K562 (cell line): ENCODE measurements around the gene ADAMTS6. TPM values are rescaled to one million over a fixed set of nuclear protein-coding genes. Genes with fewer than 3 reads are reported as not detected.

ENCODE experiments used
- CTBP1 ChIP-seq: fragments of 450-650 bp; IDR thresholded peaks from 2 replicates; pipeline ENCODE4 v1.6.1; 2016; ENCODE audit warnings: borderline replicate concordance
- E2F8 ChIP-seq: fragments of 450-650 bp; IDR thresholded peaks from 2 replicates; pipeline ENCODE4 v1.7.1; 2018; ENCODE audit warnings: mild to moderate bottlenecking, low read depth; ENCODE audit not compliant: partially characterized antibody
- ETS2 ChIP-seq: IDR thresholded peaks from 2 replicates; pipeline ENCODE4 v1.6.1; 2016; ENCODE audit warnings: borderline replicate concordance, missing genetic modification characterization, mild to moderate bottlenecking, moderate library complexity, missing compliant biosample characterization; ENCODE audit not compliant: poor library complexity, severe bottlenecking
- MCM5 ChIP-seq: fragments of 450-650 bp; IDR thresholded peaks from 2 replicates; pipeline ENCODE4 v1.6.1; 2016; ENCODE audit warnings: low read depth
- NELFE ChIP-seq: IDR thresholded peaks from 2 replicates; pipeline ENCODE4 v1.6.1; 2011; ENCODE audit warnings: mild to moderate bottlenecking; ENCODE audit not compliant: insufficient read depth, insufficient read length
- NRF1 ChIP-seq, 2 experiments: fragments of 450-650 bp; IDR thresholded peaks in 1 of 2; conservative IDR thresholded peaks in 1 of 2; 2 replicates each; pipeline ENCODE4 v1.6.1; 2014; ENCODE audit warnings: mild to moderate bottlenecking in 2 of 2
- SFPQ ChIP-seq: fragments of 200-400 bp; formaldehyde crosslinking; IDR thresholded peaks from 2 replicates; pipeline ENCODE4 v1.6.1; 2017; ENCODE audit warnings: mild to moderate bottlenecking, low read depth, low read length, moderate library complexity
- SP2 ChIP-seq: IDR thresholded peaks from 2 replicates; pipeline ENCODE4 v1.6.1; 2011; ENCODE audit warnings: mild to moderate bottlenecking, low read depth, low read length, moderate library complexity; ENCODE audit not compliant: poor library complexity, severe bottlenecking; ENCODE audit errors: extremely low read depth
- TFAP4 ChIP-seq: sonication (generic); formaldehyde crosslinking; IDR thresholded peaks from 2 replicates; pipeline ENCODE4 v1.8.0; 2022; ENCODE audit warnings: missing genetic modification reagents, mild to moderate bottlenecking, moderate library complexity, borderline replicate concordance
- TGIF2 ChIP-seq: sonication (generic); formaldehyde crosslinking; IDR thresholded peaks from 2 replicates; pipeline ENCODE4 v1.8.1; 2022; ENCODE audit warnings: mild to moderate bottlenecking, missing genetic modification reagents, moderate library complexity
- ZBTB49 ChIP-seq: sonication (generic); formaldehyde crosslinking; IDR thresholded peaks from 2 replicates; pipeline ENCODE4 v1.8.0; 2022; ENCODE audit warnings: missing genetic modification reagents, mild to moderate bottlenecking, borderline replicate concordance
- ZNF717 ChIP-seq: fragments of 250-450 bp; sonication (Bioruptor Pico); IDR thresholded peaks from 2 replicates; pipeline ENCODE4 v1.5.0; 2021
- ZNF76 ChIP-seq: fragments of 250-450 bp; sonication (Bioruptor Pico); IDR thresholded peaks from 2 replicates; pipeline ENCODE4 v1.4.0; 2020; ENCODE audit warnings: mild to moderate bottlenecking, moderate library complexity, borderline replicate concordance
- polyA plus RNA-seq, 8 experiments: library from polyadenylated mRNA; depleted of rRNA in 4 of 8; stranded (reverse) in 5 of 8; unstranded in 3 of 8; fragments of >200 nt; fragmentation: Nextera tagmentation in 2 of 8; fragmentation: Illumina TruSeq in 1 of 8; extraction: Ambion mirVana in 2 of 8; extraction: Trizol in 1 of 8; gene quantifications; 2 replicates each; pipeline versions ENCODE4 v1.2.1 to v1.2.3, GENCODE V29; 2011 to 2014; ENCODE audit warnings: inconsistent platforms in 1 of 8, missing spikeins in 1 of 8
- total RNA-seq, 7 experiments: library from RNA; depleted of rRNA in 6 of 7; stranded (reverse); fragments of >200 nt in 6 of 7; fragmentation: Illumina TruSeq in 2 of 7; extraction: Trizol in 2 of 7; gene quantifications; 2 replicates each; pipeline versions ENCODE4 v1.2.1 to v1.2.3, GENCODE V29; 2011 to 2021; ENCODE audit warnings: low replicate concordance in 1 of 7
- TF ChIP-seq, protein P1 (sequence below): fragments of 450-650 bp; IDR thresholded peaks from 2 replicates; pipeline ENCODE4 v1.6.1; 2017; ENCODE audit warnings: antibody characterized with exemption, mild to moderate bottlenecking

ADAMTS6 gene
- total and polyA plus RNA-seq, 9 of the 15 experiments (the other 6 are each of a cell fraction or from before 2014, with no cell fraction given), result 0.57 to 5.3 (median 1.5) TPM

DNA sequence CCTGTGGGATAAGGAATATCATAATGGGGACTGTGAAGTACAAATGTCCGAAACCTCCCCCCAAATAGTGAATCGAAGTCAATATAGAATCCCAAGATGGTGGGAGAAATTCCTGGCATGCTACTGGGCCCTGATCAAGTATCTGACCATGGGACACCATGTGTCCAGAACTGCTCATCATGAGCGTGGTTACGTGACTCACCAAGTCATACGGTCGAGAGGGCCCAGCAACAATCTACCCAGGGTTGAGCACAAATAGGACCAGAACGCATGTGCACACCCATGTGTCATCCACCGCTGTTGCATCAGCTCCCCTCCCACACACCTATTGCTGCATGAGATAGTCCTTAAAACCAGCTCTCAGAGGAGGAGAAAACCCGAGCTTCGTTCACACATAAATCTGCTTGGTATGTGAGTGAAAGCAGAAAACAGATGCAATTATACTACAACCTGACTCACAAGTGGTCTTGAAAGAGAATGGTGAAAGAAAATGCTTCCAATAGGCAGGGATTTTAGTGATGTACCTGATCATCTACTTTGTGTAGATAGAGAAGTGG is 359.8 kb downstream of the ADAMTS6 start (continued):
- TF ChIP-seq TFAP4 (CRISPR knock-in tag) (peak; percentile 68; the same call in 1 of the 2 replicates), ETS2 (tag) (no peak), E2F8 (no peak), ZNF717 (CRISPR knock-in tag) (no peak), NRF1 (conservative IDR thresholded peaks at IDR 0.05 in 1 of 2, IDR thresholded peaks at IDR 0.05 in 1 of 2) (peak; percentile 70 to 77), SP2 (no peak), NELFE (no peak), TGIF2 (CRISPR knock-in tag) (peak; percentile 71; the same call in 1 of the 2 replicates), MCM5 (no peak), ZNF76 (CRISPR knock-in tag) (no peak), SFPQ (no peak), ZBTB49 (0 out of 2 replicates have a peak, but pooled peaks have one; percentile 57), CTBP1 (0 out of 2 replicates have a peak, but pooled peaks have one; percentile 47)
- TF ChIP-seq, protein P1, sequence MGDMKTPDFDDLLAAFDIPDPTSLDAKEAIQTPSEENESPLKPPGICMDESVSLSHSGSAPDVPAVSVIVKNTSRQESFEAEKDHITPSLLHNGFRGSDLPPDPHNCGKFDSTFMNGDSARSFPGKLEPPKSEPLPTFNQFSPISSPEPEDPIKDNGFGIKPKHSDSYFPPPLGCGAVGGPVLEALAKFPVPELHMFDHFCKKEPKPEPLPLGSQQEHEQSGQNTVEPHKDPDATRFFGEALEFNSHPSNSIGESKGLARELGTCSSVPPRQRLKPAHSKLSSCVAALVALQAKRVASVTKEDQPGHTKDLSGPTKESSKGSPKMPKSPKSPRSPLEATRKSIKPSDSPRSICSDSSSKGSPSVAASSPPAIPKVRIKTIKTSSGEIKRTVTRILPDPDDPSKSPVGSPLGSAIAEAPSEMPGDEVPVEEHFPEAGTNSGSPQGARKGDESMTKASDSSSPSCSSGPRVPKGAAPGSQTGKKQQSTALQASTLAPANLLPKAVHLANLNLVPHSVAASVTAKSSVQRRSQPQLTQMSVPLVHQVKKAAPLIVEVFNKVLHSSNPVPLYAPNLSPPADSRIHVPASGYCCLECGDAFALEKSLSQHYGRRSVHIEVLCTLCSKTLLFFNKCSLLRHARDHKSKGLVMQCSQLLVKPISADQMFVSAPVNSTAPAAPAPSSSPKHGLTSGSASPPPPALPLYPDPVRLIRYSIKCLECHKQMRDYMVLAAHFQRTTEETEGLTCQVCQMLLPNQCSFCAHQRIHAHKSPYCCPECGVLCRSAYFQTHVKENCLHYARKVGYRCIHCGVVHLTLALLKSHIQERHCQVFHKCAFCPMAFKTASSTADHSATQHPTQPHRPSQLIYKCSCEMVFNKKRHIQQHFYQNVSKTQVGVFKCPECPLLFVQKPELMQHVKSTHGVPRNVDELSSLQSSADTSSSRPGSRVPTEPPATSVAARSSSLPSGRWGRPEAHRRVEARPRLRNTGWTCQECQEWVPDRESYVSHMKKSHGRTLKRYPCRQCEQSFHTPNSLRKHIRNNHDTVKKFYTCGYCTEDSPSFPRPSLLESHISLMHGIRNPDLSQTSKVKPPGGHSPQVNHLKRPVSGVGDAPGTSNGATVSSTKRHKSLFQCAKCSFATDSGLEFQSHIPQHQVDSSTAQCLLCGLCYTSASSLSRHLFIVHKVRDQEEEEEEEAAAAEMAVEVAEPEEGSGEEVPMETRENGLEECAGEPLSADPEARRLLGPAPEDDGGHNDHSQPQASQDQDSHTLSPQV, result peak; percentile 89
